ENCODE data around the gene ZIC5. TPM values are rescaled to one million over a fixed set of nuclear protein-coding genes. Genes with fewer than 3 reads are reported as not detected.
A peak's percentile ranks its signal among the peaks of the same experiment; 100 is the strongest.

ZIC5 gene
- total and polyA plus RNA-seq, 4 donors = 5.7 to 30.5 (median 8.8) TPM

DNA sequence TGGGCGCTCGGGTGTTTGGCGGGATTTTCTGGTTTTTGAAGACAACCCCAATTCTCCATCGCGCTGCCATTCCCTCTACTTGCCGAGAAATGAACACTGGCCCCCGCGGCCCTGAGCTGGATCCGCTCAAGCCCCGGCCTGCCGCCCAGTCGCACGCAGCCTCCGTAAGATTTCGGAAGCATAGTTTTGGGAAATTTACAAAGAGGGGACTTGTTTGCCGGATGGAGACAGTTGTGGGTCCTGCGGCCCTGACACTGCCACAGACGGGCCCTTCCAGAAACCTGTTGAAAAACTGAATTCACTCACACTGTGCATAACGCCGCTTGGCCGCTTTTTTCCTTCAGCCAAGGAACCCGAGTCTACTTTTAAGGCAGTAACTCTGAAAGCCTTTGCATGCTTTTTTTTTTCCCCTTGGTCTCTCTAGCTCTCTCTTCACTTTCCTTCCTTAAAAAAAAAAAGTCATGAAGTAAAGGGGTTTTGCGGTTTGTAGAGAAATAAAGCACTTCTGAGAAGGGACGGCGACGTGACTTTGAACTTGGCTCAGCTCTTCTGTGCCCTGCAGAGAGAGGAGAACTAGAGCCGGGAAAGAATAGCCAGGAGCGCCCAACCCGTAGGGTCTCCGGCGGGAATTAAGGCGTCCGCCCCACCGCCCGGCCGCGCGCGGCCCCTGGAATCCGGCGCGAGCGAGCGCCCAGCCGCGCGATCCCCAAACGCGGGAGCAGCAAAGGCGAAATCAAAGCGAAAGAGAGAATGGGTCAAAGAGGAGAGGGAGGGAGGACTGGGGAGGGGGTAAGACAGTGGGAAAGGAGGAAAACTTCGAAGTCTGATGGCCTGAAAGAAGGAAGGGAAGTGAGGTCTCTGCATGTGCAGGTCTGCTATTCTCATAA lies 6.6 kb upstream of the ZIC5 start:
- peak in 2 of 6 donors; percentile 30 to 59 for DNase-seq (ENCODE audit: low read depth in 4 of 6, low spot score in 6 of 6)
- peaks cover 86% of the 10 kb centered on the region for H3K27me3 ChIP-seq (ENCODE audit: control insufficient read depth, insufficient read depth, low read length)
- peaks cover 35% of the 10 kb centered on the region for H3K4me1 ChIP-seq (ENCODE audit: control insufficient read depth, insufficient read depth, low read length)
- WGBS (ENCODE audit: insufficient coverage) = 23% methylated on average over 43 of the region's 52 CpGs
- H3K36me3 ChIP-seq (ENCODE audit: control insufficient read depth, insufficient read depth, low read length) = no peaks in the 10 kb centered on the region
- peak overlapping the region; percentile 50 for H3K4me3 ChIP-seq (ENCODE audit: low read depth, low read length)
- peak overlapping the region; percentile 74 for H3K27ac ChIP-seq (ENCODE audit: low read depth, low read length)
- H3K9me3 ChIP-seq (ENCODE audit: control insufficient read depth, insufficient read depth, low read length) = no peaks in the 10 kb centered on the region

DNA sequence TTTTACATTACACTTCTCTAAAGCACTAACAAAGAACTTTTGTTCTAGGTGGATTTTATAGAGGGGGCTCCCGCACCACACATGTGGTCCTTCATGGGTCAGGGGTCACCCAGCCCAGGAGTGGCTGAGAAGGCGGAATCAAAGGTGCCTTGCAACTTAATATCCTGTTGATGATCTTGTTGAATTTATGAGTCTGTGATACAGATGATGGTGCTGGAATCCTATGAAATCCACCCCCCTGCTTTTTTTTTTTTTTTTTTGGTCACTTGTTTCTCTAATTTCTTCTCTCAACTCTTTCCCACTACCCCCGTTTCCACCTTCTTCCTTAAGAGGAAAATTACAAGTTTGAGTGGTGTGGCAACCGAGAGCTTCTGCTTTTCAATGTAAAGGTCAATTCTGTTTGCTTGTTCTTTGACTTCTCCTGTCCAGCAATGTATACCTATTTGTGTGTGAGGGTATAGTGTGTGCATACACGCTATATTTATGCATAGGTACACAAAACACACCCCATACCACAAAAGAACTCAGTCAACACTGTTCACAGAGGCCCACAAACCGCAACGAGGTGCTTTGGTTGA lies 5.9 kb upstream of the ZIC5 start:
- Histone ChIP-seq H3K27me3 (ENCODE audit: control insufficient read depth, insufficient read depth, low read length) (peaks cover 86% of the 10 kb centered on the region), H3K4me1 (ENCODE audit: control insufficient read depth, insufficient read depth, low read length) (peaks cover 30% of the 10 kb centered on the region), H3K4me3 (ENCODE audit: low read depth, low read length) (peak overlapping the region; percentile 50), H3K9me3 (ENCODE audit: control insufficient read depth, insufficient read depth, low read length) (no peaks in the 10 kb centered on the region), H3K27ac (ENCODE audit: low read depth, low read length) (peak overlapping the region; percentile 74), H3K36me3 (ENCODE audit: control insufficient read depth, insufficient read depth, low read length) (no peaks in the 10 kb centered on the region)
- peak in 1 of 6 donors; percentile 21 for DNase-seq (ENCODE audit: low read depth in 4 of 6, low spot score in 6 of 6)
- WGBS (ENCODE audit: insufficient coverage) = 51% methylated on average over 3 of the region's 7 CpGs

DNA sequence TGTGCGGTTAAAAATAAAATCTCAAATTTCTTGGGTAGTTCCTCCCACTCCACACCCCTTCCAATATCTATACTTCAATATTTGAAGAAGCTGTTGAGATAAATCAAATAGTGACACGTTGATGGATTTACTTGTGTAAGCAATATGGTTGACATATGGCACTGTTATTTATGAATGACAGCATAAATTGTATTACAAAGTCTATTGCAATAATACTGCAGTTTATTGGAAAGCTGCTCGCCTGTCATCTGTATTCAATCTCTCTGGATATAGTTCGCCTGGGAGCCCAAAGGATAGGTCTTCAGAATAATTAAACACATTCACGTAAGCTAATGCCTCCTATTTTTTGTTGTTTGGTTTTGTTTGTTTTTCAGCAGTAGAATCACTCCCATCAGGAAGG lies 5.0 kb upstream of the ZIC5 start:
- Histone ChIP-seq H3K4me1 (ENCODE audit: control insufficient read depth, insufficient read depth, low read length) (peaks cover 35% of the 10 kb centered on the region), H3K27ac (ENCODE audit: low read depth, low read length) (peak overlapping the region; percentile 74), H3K36me3 (ENCODE audit: control insufficient read depth, insufficient read depth, low read length) (no peaks in the 10 kb centered on the region), H3K9me3 (ENCODE audit: control insufficient read depth, insufficient read depth, low read length) (no peaks in the 10 kb centered on the region), H3K4me3 (ENCODE audit: low read depth, low read length) (no peak overlapping the region), H3K27me3 (ENCODE audit: control insufficient read depth, insufficient read depth, low read length) (peaks cover 93% of the 10 kb centered on the region)
- no CpG with 5 or more reads among the region's 5 CpGs for WGBS (ENCODE audit: insufficient coverage)
- DNase-seq (ENCODE audit: low read depth in 4 of 6, low spot score in 6 of 6) = peak in 2 of 6 donors; percentile 18 to 27

DNA sequence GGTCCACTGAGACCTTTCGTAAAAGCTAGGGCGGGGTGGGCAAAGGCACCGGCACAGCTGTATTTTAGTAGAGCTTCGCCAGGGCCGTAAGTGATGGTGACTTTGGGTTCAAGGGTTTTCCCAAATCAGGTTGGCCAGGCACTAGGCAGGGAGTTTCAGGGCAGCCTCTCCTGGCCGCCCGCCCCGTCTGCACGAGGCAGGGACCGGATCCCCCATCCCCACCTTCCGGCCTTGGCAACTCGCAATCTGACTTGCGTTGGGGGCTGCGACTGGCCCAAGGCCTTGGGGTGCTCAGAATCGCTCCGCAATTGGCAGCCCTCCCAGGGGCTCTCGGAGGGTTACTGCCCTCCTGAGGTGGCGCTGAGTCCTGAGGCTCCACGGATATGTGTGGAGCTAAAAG lies 4.1 kb upstream of the ZIC5 start:
- peaks cover 32% of the 10 kb centered on the region for H3K4me1 ChIP-seq (ENCODE audit: control insufficient read depth, insufficient read depth, low read length)
- whole genome bisulfite sequencing (ENCODE audit: insufficient coverage) = 56% methylated on average over 16 of the region's 19 CpGs
- H3K36me3 ChIP-seq (ENCODE audit: control insufficient read depth, insufficient read depth, low read length) = no peaks in the 10 kb centered on the region
- peaks cover 91% of the 10 kb centered on the region for H3K27me3 ChIP-seq (ENCODE audit: control insufficient read depth, insufficient read depth, low read length)
- H3K9me3 ChIP-seq (ENCODE audit: control insufficient read depth, insufficient read depth, low read length) = no peaks in the 10 kb centered on the region
- H3K27ac ChIP-seq (ENCODE audit: low read depth, low read length) = peak overlapping the region; percentile 74
- no peak for DNase-seq (ENCODE audit: low read depth in 4 of 6, low spot score in 6 of 6)
- no peak overlapping the region for H3K4me3 ChIP-seq (ENCODE audit: low read depth, low read length)

DNA sequence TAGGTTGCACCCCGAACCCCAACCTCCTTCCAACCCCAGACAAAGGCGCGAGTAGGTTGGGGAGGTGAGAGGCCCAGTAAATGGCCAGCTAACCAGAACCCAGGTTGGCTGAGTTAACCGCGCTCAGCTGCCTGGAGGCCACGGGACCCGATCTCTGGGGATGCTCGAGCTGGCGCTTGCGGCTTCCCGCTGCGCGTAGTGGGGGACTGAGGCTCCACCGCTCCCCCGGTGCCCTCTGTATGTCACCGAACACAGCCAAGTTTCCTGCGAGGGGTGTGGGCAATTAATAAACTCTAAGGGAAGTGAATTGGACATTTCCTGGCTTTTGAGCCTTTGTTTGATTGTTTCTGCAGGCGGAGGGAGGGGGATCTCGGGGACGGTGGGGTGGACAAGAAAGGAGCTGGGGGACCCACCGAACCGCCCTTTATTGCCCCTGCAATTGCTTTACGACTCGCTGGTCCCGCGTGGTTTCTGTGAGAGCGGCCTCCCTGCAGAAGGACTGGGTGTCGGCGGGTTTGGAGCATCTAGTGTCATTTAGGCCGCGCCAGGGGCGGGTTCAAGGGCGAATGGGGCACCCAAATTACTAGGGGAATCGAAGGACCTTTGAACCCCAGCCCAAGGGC lies 3.5 kb upstream of the ZIC5 start:
- peaks cover 93% of the 10 kb centered on the region for H3K27me3 ChIP-seq (ENCODE audit: control insufficient read depth, insufficient read depth, low read length)
- peak overlapping the region; percentile 74 for H3K27ac ChIP-seq (ENCODE audit: low read depth, low read length)
- 19% methylated on average over 33 of the region's 34 CpGs for WGBS (ENCODE audit: insufficient coverage)
- peak in 1 of 6 donors; percentile 3 for DNase-seq (ENCODE audit: low read depth in 4 of 6, low spot score in 6 of 6)
- H3K9me3 ChIP-seq (ENCODE audit: control insufficient read depth, insufficient read depth, low read length) = no peaks in the 10 kb centered on the region
- no peak overlapping the region for H3K4me3 ChIP-seq (ENCODE audit: low read depth, low read length)
- no peaks in the 10 kb centered on the region for H3K36me3 ChIP-seq (ENCODE audit: control insufficient read depth, insufficient read depth, low read length)
- H3K4me1 ChIP-seq (ENCODE audit: control insufficient read depth, insufficient read depth, low read length) = peaks cover 31% of the 10 kb centered on the region

DNA sequence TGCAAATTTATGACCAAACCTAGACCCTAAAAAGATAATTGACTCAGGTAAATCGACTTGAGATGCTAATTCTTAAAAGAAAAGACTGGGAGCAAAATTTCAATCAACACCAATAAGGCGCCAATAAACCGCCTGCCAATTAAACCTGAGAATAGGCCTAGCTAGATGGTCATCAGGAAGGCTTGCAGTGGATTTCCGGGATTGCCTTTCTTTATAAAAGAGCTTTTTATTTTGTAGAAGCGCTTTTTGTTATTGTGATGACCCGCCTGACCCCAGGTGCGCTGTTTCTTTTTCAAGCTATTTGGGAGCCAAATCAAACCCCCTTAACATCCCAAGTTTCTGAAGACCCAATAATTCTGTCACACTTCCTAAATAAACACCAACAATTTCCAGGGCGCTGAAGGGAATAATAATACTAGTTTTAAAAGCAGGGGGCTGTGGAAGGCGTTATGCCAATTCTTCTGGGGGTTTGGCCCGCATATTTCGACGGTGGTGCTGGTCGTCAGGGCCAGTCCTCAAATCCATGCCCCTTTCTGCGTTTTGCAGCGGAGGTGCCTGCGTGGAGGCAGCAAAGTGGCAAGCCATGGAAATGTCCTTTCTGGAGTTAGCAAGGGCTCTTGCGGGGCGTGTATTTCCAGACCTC lies 2.9 kb upstream of the ZIC5 start:
- 36% methylated on average over 9 of the region's 18 CpGs for WGBS (ENCODE audit: insufficient coverage)
- no peak overlapping the region for H3K4me3 ChIP-seq (ENCODE audit: low read depth, low read length)
- H3K27me3 ChIP-seq (ENCODE audit: control insufficient read depth, insufficient read depth, low read length) = peaks cover 93% of the 10 kb centered on the region
- peak overlapping the region; percentile 74 for H3K27ac ChIP-seq (ENCODE audit: low read depth, low read length)
- DNase-seq (ENCODE audit: low read depth in 4 of 6, low spot score in 6 of 6) = peak in 1 of 6 donors; percentile 20
- H3K4me1 ChIP-seq (ENCODE audit: control insufficient read depth, insufficient read depth, low read length) = peaks cover 29% of the 10 kb centered on the region
- H3K9me3 ChIP-seq (ENCODE audit: control insufficient read depth, insufficient read depth, low read length) = no peaks in the 10 kb centered on the region
- no peaks in the 10 kb centered on the region for H3K36me3 ChIP-seq (ENCODE audit: control insufficient read depth, insufficient read depth, low read length)

DNA sequence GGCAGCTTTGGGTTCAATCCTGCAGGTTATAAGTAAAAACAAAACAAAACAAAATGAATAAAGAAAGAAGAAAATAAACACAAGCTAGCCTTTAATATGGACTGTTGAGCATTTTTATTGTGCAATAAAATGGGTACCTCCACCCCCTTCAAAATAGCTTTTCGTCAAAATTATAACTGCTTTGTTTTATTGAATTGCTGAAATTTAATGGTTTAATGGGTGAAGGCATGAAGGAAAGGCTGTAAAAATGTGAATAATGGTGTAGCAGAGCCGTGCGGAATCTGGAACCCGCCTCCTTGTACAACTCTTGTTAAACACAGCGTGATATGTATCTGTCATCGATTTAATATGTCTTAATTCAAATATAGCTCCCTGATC lies 2.2 kb upstream of the ZIC5 start:
- peaks cover 93% of the 10 kb centered on the region for H3K27me3 ChIP-seq (ENCODE audit: control insufficient read depth, insufficient read depth, low read length)
- peaks cover 29% of the 10 kb centered on the region for H3K4me1 ChIP-seq (ENCODE audit: control insufficient read depth, insufficient read depth, low read length)
- no peak overlapping the region for H3K4me3 ChIP-seq (ENCODE audit: low read depth, low read length)
- no peak for DNase-seq (ENCODE audit: low read depth in 4 of 6, low spot score in 6 of 6)
- H3K9me3 ChIP-seq (ENCODE audit: control insufficient read depth, insufficient read depth, low read length) = no peaks in the 10 kb centered on the region
- H3K27ac ChIP-seq (ENCODE audit: low read depth, low read length) = peak overlapping the region; percentile 16
- H3K36me3 ChIP-seq (ENCODE audit: control insufficient read depth, insufficient read depth, low read length) = peaks cover 3% of the 10 kb centered on the region
- WGBS (ENCODE audit: insufficient coverage) = no CpG with 5 or more reads among the region's 6 CpGs

DNA sequence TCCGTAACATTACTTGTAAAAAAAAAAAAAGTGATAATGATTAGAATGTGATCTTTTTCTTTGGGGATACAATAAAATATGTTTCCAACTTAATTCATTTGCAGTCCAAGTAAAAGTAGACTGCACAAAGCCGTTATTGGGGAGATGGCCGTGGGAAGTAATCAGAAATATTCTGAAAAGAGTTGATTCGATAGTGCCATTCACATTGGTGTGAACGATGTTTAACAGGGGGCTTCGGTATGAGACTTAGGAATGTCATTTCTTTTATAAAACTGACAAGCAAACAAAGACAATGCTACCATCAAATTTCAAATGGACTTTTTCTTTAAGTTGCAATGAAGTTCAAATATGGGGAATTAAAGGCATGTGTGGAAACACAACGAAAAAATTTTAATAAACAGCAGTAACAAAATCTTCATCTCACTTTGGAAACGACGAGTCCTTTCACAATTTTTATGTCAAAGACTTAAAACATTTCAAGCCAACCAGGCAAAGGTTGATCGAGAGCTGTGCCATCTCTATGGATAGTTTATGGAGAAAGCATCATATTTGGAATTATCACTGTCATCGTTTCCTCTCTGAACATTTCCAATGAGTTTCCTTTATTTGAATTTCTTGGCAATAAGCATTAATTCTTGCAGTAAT lies 1.7 kb upstream of the ZIC5 start:
- Histone ChIP-seq H3K4me3 (ENCODE audit: low read depth, low read length) (no peak overlapping the region), H3K27me3 (ENCODE audit: control insufficient read depth, insufficient read depth, low read length) (peaks cover 92% of the 10 kb centered on the region), H3K36me3 (ENCODE audit: control insufficient read depth, insufficient read depth, low read length) (peaks cover 3% of the 10 kb centered on the region), H3K4me1 (ENCODE audit: control insufficient read depth, insufficient read depth, low read length) (peaks cover 33% of the 10 kb centered on the region), H3K9me3 (ENCODE audit: control insufficient read depth, insufficient read depth, low read length) (no peaks in the 10 kb centered on the region), H3K27ac (ENCODE audit: low read depth, low read length) (peak overlapping the region; percentile 43)
- DNase-seq (ENCODE audit: low read depth in 4 of 6, low spot score in 6 of 6) = peak in 1 of 6 donors; percentile 73
- WGBS (ENCODE audit: insufficient coverage) = no CpG with 5 or more reads among the region's 11 CpGs

DNA sequence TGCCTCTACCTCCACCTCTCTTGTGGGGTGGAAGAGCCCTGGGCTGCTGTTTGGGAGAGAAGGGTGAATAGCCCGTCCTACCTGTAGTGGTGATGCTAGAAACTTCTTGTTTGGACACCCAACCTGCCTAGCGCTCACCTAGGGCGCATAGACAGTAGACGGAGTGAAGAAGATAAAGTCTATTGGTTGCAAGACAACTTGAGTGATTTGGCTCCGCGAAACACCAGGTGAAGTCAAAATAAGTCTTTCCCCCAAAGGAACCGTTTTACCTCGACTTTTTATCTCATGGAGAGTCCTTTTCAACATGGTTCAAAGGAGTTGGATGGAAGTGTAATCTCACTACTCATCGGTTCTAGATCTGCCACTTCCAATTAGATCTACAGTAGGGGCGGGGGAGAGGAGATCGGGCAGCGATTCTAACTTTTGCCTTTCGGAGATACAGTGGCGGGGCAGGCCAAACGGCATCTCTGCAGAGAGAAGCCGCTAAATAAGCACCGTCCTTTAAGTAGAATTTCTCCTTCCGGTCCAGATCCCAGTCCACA lies 694 bp upstream of the ZIC5 start:
- Histone ChIP-seq H3K27me3 (ENCODE audit: control insufficient read depth, insufficient read depth, low read length) (peaks cover 92% of the 10 kb centered on the region), H3K9me3 (ENCODE audit: control insufficient read depth, insufficient read depth, low read length) (no peaks in the 10 kb centered on the region), H3K27ac (ENCODE audit: low read depth, low read length) (peak overlapping the region; percentile 75), H3K4me3 (ENCODE audit: low read depth, low read length) (peak overlapping the region; percentile 37), H3K4me1 (ENCODE audit: control insufficient read depth, insufficient read depth, low read length) (peaks cover 36% of the 10 kb centered on the region), H3K36me3 (ENCODE audit: control insufficient read depth, insufficient read depth, low read length) (peaks cover 3% of the 10 kb centered on the region)
- peak in 1 of 6 donors; percentile 50 for DNase-seq (ENCODE audit: low read depth in 4 of 6, low spot score in 6 of 6)
- WGBS (ENCODE audit: insufficient coverage) = 10% methylated on average over 7 of the region's 18 CpGs
